Omental fat pad (tissue), 4 donors: ENCODE results near the gene LPAR6. TPM values are rescaled to one million over a fixed set of nuclear protein-coding genes. Genes with fewer than 3 reads are reported as not detected.

ENCODE experiments used
- ATAC-seq: fragments of 150-250 bp; one replicate; pipeline ENCODE4 v1.9.1; 2016; ENCODE audit warnings: mild to moderate bottlenecking, moderate library complexity; ENCODE audit not compliant: low FRiP score
- DNase-seq: peaks from one replicate; pipeline ENCODE4 v3.0.0-alpha.2; 2019; ENCODE audit warnings: low spot score
- total RNA-seq, 4 donors: library from RNA; depleted of rRNA; stranded (reverse); fragments of >200 nt; gene quantifications; one replicate each; pipeline ENCODE4 v1.1.0, GENCODE V29; 2016
- TF ChIP-seq, protein P1 (sequence below), 3 donors: fragments of 450-650 bp; IDR thresholded peaks; one replicate each; pipeline ENCODE4 v1.5.1; 2016 to 2017; ENCODE audit warnings: antibody characterized with exemption in 3 of 3, mild to moderate bottlenecking in 3 of 3, moderate library complexity in 2 of 3

The LPAR6 gene
- total RNA-seq, 4 donors from 2014 or later, result 19.0 to 87.6 (median 33.4) TPM

DNA sequence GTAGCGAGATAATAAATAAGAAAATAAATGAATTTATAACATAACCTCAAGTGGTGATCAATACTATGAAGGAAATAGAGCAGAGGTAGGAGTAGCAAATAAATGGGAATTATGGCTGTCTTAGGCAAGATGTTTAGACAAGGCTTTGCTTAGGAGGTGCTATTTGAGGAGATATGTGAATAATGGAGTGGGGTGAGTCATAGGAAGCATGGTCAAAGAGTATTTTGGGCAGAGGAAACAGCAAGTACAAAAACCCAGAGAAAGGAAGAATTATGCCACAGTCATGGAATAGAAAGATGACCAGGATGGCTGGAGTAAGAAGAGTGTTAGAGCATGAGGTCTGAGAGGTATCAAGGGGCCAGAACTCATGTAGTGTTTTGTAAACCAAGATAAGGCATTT, 33.6 kb upstream of the LPAR6 start:
- no peak for DNase-seq
- ATAC-seq, result no peak
- TF ChIP-seq, protein P1, sequence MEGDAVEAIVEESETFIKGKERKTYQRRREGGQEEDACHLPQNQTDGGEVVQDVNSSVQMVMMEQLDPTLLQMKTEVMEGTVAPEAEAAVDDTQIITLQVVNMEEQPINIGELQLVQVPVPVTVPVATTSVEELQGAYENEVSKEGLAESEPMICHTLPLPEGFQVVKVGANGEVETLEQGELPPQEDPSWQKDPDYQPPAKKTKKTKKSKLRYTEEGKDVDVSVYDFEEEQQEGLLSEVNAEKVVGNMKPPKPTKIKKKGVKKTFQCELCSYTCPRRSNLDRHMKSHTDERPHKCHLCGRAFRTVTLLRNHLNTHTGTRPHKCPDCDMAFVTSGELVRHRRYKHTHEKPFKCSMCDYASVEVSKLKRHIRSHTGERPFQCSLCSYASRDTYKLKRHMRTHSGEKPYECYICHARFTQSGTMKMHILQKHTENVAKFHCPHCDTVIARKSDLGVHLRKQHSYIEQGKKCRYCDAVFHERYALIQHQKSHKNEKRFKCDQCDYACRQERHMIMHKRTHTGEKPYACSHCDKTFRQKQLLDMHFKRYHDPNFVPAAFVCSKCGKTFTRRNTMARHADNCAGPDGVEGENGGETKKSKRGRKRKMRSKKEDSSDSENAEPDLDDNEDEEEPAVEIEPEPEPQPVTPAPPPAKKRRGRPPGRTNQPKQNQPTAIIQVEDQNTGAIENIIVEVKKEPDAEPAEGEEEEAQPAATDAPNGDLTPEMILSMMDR (IDR thresholded peaks at IDR 0.05), result no peak

DNA sequence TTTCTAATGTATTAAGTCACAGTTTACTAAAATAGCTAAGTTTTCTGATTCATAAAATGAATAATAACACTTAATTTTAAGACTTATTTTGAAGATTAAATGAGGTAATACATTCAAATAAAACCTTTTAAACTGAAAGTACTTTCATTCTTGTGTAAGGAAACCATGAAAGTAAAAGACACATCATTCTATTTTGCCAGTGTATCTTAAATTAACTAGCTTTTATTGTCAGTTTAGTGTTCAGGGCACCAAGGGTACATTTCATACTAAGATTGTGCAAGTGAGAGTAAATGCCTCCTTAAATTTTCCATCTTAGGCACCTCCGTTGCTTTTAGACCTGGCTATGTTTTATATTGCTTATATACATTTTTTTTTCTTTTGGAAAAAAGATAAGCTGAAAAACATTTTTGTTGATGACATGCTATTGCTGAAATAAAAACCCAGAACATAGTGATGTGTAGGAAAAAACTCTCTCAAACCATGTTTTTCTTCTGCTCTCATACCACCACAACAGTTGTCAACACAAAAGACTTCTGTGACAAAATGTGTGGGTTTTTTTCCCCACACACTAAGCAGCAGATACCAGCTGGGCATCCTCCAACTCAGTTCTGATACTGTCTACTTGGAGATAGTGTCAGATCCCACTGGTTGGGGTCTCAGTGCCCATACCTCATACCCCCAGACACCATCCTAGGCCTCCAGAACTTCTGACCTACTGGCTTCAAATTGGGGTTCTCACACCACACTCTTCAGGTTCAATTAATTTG, 30.7 kb upstream of the LPAR6 start:
- TF ChIP-seq, protein P1 (IDR thresholded peaks at IDR 0.05), result no peak
- DNase-seq (no peak), ATAC-seq (no peak)

DNA sequence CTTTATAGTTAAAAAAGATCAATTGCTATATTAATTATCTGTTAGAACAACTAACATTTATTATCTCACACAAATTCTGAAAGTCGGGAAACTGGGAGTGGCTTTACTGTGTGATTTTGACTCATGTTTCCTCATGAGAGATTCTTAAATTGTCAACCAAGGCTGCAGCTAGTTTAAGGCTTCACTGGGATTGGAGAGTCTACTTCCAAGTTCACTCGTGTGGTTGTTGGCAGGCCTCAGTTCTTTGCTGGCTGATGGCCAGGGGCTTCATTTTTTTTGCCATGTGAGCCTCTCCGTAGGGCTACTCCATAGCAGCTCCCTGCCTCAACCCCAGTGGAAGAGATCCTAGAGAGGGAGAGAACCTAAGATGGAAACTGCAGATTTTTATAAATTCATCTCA, 24.5 kb upstream of the LPAR6 start:
- ATAC-seq (no peak), DNase-seq (no peak)
- TF ChIP-seq, protein P1 (IDR thresholded peaks at IDR 0.05), result no peak

DNA sequence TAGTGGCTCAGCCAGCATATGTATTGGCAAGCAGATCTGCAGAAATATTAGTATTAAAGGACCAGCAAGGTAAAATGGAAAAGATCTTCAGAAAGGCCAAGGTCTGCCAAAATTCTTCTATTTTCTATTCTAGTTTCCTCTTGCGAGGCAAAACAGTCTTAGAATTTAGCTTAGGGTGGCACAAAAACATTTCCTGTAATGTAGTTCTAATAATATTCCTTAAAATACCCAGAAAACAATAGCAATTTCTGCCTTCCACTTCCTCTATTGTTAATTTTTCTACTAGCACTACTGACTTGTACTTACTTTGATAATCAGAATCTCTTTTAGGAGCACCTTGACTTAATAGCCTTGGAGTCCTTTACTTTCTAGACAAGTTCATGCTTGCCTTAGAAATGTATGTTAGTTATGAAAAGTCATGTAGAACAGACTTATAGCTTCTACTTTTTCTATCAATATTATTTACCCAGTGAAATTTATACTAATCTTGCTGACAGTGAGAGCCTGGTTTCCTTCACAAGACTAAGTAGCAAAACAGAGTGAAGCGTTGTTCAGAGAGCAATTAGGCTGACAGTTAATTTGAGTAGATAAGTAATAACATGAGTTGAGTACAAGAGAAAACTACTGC, 23.9 kb upstream of the LPAR6 start:
- TF ChIP-seq, protein P1 (IDR thresholded peaks at IDR 0.05), result no peak
- ATAC-seq, result no peak

DNA sequence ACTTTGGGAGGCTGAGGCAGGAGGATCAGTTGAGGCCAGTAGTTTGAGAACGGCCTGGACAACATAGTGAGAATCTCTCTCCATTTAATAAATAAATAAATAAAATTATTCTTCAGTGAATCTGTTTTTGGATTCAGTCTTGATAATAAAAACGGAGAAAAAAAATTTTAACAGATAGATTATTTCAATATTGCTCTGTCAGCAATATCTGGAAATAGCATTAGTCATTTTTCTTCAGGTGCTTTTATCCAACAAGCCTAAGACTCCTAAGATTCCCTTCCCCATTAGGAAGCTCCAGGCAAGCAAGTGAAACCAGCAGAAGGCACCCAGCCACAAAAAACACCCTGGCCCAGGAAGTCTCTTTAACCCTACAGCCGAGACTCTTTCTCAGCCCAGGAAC, 21.3 kb upstream of the LPAR6 start:
- no peak for DNase-seq
- TF ChIP-seq, protein P1 (IDR thresholded peaks at IDR 0.05), result no peak
- no peak for ATAC-seq

More for the DNA sequence above, 23.9 kb upstream of the LPAR6 start:
- no peak for DNase-seq

DNA sequence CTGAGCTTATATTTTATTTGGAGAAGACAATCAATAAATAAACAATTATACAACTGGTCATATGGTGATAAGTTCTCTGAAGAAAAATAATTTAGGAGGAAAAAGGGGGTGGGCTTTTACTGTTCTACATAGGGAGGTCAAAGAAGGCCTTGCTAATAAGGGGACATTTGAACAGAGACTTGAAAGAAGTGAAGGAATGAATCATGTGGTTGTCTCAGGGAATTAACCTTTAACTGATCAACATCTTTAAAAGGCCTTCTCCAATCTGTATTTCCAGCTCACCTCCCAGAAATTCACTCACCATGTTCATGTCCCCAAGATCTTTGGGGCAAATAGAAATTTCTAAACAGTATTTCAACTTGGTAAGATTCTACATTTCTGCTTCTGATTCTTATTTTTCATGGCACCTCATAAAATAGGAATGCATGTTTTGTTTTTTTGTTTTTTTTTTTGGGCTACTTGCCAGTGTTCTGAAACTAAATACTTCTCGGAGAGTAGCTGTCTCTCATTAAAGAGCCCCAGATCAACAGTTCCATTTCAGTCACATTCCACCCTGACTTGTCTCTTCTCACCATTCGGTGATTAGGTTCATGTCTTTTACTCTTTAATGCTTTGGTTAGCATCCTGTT, 19.2 kb upstream of the LPAR6 start:
- no peak for DNase-seq
- ATAC-seq, result no peak
- TF ChIP-seq, protein P1 (IDR thresholded peaks at IDR 0.05), result no peak
